DOHH2 (cell line): ENCODE measurements around the gene FAN1.

Experiments used
- H3F3A ChIP-seq: fragments of 200-600 bp; sonication (generic), shearing (Covaris generic); 2 replicates; pipeline ENCODE4 v1.6.0; 2016; ENCODE audit warnings: antibody characterized with exemption, mild to moderate bottlenecking; ENCODE audit not compliant: control insufficient read depth, insufficient read depth
- H3K27ac ChIP-seq: fragments of 200-600 bp; sonication (generic); 2 replicates; pipeline ENCODE4 v1.5.1; 2014; ENCODE audit warnings: low read depth, mild to moderate bottlenecking, low read length, moderate library complexity
- H3K27me3 ChIP-seq: fragments of 200-600 bp; sonication (generic); 2 replicates; pipeline ENCODE4 v1.6.1; 2014; ENCODE audit warnings: mild to moderate bottlenecking, low read length, mixed read lengths; ENCODE audit not compliant: control insufficient read depth
- H3K36me3 ChIP-seq: fragments of 200-600 bp; sonication (generic); 2 replicates; pipeline ENCODE4 v1.6.1; 2014; ENCODE audit warnings: mild to moderate bottlenecking, low read length, moderate library complexity, mixed read lengths; ENCODE audit not compliant: control insufficient read depth
- H3K4me1 ChIP-seq: fragments of 200-600 bp; sonication (generic); 2 replicates; pipeline ENCODE4 v1.6.1; 2014; ENCODE audit warnings: mild to moderate bottlenecking, low read length, mixed read lengths; ENCODE audit not compliant: control insufficient read depth
- H3K4me2 ChIP-seq: fragments of 200-600 bp; sonication (generic); 2 replicates; pipeline ENCODE4 v1.6.0; 2014; ENCODE audit warnings: mild to moderate bottlenecking, low read length, moderate library complexity
- H3K4me3 ChIP-seq: fragments of 200-600 bp; sonication (generic); 2 replicates; pipeline ENCODE4 v1.5.1; 2014; ENCODE audit warnings: mild to moderate bottlenecking, low read length, mixed read lengths
- H3K79me2 ChIP-seq: fragments of 200-600 bp; sonication (generic); 2 replicates; pipeline ENCODE4 v1.6.1; 2014; ENCODE audit warnings: mild to moderate bottlenecking, low read length, mixed read lengths; ENCODE audit not compliant: control insufficient read depth
- H3K9me2 ChIP-seq: fragments of 200-600 bp; sonication (generic); replicated peaks from 2 replicates; pipeline ENCODE4 v1.6.1; 2014; ENCODE audit warnings: mild to moderate bottlenecking, low read length, mixed read lengths; ENCODE audit not compliant: control insufficient read depth
- H3K9me3 ChIP-seq: fragments of 200-600 bp; sonication (generic); 2 replicates; pipeline ENCODE4 v1.6.1; 2014; ENCODE audit warnings: antibody characterized with exemption, low read length, mixed read lengths; ENCODE audit not compliant: control insufficient read depth, insufficient read depth
- H4K20me1 ChIP-seq: fragments of 200-600 bp; sonication (generic); 2 replicates; pipeline ENCODE4 v1.6.0; 2014; ENCODE audit warnings: low read depth, mild to moderate bottlenecking, antibody characterized with exemption, low read length, moderate library complexity; ENCODE audit not compliant: control insufficient read depth, insufficient read depth
- EZH2phosphoT487 ChIP-seq: fragments of 200-600 bp; sonication (generic); IDR thresholded peaks from 2 replicates; pipeline ENCODE4 v1.6.1; 2017; ENCODE audit warnings: borderline replicate concordance, mild to moderate bottlenecking, antibody characterized with exemption, low read length, moderate library complexity, mixed read lengths
- TF ChIP-seq, protein P1 (sequence below): fragments of 200-600 bp; sonication (generic); IDR thresholded peaks from one replicate; pipeline ENCODE4 v1.5.1; 2014; ENCODE audit warnings: antibody characterized with exemption, mild to moderate bottlenecking, low read depth, low read length; ENCODE audit not compliant: poor library complexity, severe bottlenecking

The FAN1 gene

DNA sequence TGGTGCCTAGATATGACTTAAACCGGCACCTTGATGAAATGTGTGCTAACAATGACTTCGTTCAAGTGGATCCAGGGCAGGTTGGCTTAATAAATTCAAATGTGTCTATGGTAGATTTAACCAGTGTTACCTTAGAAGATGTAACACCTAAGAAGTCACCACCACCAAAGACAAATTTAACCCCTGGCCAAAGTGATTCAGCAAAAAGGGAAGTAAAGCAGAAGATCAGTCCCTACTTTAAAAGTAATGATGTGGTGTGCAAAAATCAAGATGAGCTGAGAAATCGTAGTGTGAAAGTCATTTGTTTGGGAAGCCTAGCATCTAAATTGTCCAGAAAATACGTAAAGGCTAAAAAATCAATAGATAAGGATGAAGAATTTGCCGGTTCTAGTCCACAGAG is 1.1 kb downstream of the FAN1 start:
- no peak overlapping the region for H3K27ac ChIP-seq
- no peaks in the 10 kb centered on the region for H4K20me1 ChIP-seq
- no peak for TF ChIP-seq EZH2phosphoT487
- TF ChIP-seq, protein P1, sequence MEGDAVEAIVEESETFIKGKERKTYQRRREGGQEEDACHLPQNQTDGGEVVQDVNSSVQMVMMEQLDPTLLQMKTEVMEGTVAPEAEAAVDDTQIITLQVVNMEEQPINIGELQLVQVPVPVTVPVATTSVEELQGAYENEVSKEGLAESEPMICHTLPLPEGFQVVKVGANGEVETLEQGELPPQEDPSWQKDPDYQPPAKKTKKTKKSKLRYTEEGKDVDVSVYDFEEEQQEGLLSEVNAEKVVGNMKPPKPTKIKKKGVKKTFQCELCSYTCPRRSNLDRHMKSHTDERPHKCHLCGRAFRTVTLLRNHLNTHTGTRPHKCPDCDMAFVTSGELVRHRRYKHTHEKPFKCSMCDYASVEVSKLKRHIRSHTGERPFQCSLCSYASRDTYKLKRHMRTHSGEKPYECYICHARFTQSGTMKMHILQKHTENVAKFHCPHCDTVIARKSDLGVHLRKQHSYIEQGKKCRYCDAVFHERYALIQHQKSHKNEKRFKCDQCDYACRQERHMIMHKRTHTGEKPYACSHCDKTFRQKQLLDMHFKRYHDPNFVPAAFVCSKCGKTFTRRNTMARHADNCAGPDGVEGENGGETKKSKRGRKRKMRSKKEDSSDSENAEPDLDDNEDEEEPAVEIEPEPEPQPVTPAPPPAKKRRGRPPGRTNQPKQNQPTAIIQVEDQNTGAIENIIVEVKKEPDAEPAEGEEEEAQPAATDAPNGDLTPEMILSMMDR = no peak
- no peaks in the 10 kb centered on the region for H3K9me3 ChIP-seq
- H3K27me3 ChIP-seq = no peaks in the 10 kb centered on the region
- no peaks in the 10 kb centered on the region for H3K9me2 ChIP-seq
- no peak overlapping the region for H3K4me3 ChIP-seq
- no peaks in the 10 kb centered on the region for H3F3A ChIP-seq
- H3K36me3 ChIP-seq = no peaks in the 10 kb centered on the region; the same call in 1 of the 2 replicates
- no peaks in the 10 kb centered on the region for H3K79me2 ChIP-seq
- H3K4me1 ChIP-seq = peaks cover 8% of the 10 kb centered on the region
- H3K4me2 ChIP-seq = peak overlapping the region; percentile 84

DNA sequence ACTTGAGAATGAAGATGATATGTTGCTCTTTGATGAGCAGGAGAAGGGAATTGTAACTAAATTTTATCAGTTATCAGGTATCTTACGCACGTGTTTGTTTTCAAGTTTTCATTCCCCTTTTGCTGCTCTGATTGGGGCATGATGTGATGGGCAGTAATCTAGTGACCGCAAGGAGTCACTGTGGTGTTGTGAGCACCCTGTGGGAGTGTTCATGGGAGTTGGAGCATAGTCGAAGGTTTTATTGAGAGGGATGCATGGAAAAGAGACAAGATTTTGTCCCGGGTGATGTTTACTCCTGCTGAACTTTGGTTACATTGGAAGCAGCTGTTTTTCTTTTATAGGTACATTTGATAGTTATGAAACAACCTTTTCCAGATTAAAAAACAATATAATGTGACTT is 2.1 kb downstream of the FAN1 start:
- Histone ChIP-seq H3K9me2 (no peaks in the 10 kb centered on the region), H3K79me2 (no peaks in the 10 kb centered on the region), H3K4me2 (no peak overlapping the region), H3F3A (no peaks in the 10 kb centered on the region), H4K20me1 (no peaks in the 10 kb centered on the region), H3K4me3 (no peak overlapping the region), H3K36me3 (peaks cover 3% of the 10 kb centered on the region; the same call in 1 of the 2 replicates), H3K27me3 (no peaks in the 10 kb centered on the region), H3K27ac (no peak overlapping the region), H3K4me1 (peaks cover 8% of the 10 kb centered on the region), H3K9me3 (no peaks in the 10 kb centered on the region)
- no peak for TF ChIP-seq EZH2phosphoT487
- TF ChIP-seq, protein P1 = no peak

DNA sequence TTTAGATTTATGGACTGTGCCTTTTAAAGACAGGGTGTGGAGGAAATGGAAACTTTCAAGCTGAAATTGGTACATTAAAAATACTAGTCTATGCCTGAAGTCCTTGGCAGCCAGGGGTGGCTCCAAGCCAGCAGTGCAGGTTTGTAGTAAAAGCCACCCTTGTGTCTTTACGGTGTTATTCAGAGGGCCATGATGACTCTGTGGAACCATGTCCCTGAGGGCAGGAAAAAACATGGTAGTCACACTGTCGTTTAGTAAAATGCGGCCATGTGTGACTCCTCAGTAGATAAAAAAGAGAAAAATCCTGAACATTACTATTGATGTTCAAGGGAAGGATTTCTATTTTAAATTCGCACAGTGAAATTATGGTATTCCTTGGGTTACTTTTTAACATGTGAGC is 2.7 kb downstream of the FAN1 start:
- no peaks in the 10 kb centered on the region for H3K9me2 ChIP-seq
- no peak overlapping the region for H3K4me2 ChIP-seq
- peaks cover 8% of the 10 kb centered on the region for H3K4me1 ChIP-seq
- no peak overlapping the region for H3K4me3 ChIP-seq
- no peaks in the 10 kb centered on the region for H3K79me2 ChIP-seq
- H3K36me3 ChIP-seq = peaks cover 3% of the 10 kb centered on the region; the same call in 1 of the 2 replicates
- H4K20me1 ChIP-seq = no peaks in the 10 kb centered on the region
- H3K27me3 ChIP-seq = no peaks in the 10 kb centered on the region
- no peaks in the 10 kb centered on the region for H3F3A ChIP-seq
- TF ChIP-seq EZH2phosphoT487 = no peak
- TF ChIP-seq, protein P1 = no peak
- no peaks in the 10 kb centered on the region for H3K9me3 ChIP-seq
- H3K27ac ChIP-seq = no peak overlapping the region

DNA sequence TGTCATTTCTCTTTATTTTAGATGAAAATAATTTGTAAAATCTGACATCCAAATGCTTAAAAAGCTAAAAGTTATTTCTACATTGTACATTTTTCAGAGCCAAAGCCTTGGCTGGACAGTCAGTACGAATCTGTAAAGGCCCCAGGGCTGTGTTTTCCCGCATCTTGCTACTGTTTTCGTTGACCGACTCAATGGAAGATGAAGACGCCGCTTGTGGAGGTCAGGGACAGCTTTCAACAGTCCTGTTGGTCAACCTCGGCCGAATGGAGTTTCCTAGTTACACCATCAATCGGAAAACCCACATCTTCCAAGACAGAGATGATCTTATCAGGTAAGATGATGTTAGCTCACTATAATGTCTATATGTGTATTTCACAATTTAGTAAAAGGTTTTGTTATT is 10.0 kb downstream of the FAN1 start:
- Histone ChIP-seq H4K20me1 (no peaks in the 10 kb centered on the region), H3K27me3 (no peaks in the 10 kb centered on the region), H3K36me3 (peaks cover 9% of the 10 kb centered on the region), H3F3A (no peaks in the 10 kb centered on the region), H3K4me2 (no peak overlapping the region), H3K79me2 (no peaks in the 10 kb centered on the region), H3K27ac (no peak overlapping the region), H3K9me3 (no peaks in the 10 kb centered on the region), H3K4me3 (no peak overlapping the region), H3K4me1 (no peaks in the 10 kb centered on the region), H3K9me2 (no peaks in the 10 kb centered on the region)
- TF ChIP-seq, protein P1 = no peak
- TF ChIP-seq EZH2phosphoT487 = no peak
